Erythroblast (primary cell): ENCODE results near the gene FARP1.

ENCODE experiments used
- DNase-seq, 2 experiments: peaks; one replicate each; lab custom pipeline; 2025; lab: John Stamatoyannopoulos, UW
- GATA1 ChIP-seq: IDR thresholded peaks from 2 replicates; pipeline ENCODE4 v1.6.1; 2011; ENCODE audit warnings: low read depth, mild to moderate bottlenecking, control low read depth, low read length, moderate library complexity
- POLR2A ChIP-seq: IDR thresholded peaks from 2 replicates; pipeline ENCODE4 v1.6.1; 2011; ENCODE audit warnings: mild to moderate bottlenecking, low read length

Gene FARP1, protein sequence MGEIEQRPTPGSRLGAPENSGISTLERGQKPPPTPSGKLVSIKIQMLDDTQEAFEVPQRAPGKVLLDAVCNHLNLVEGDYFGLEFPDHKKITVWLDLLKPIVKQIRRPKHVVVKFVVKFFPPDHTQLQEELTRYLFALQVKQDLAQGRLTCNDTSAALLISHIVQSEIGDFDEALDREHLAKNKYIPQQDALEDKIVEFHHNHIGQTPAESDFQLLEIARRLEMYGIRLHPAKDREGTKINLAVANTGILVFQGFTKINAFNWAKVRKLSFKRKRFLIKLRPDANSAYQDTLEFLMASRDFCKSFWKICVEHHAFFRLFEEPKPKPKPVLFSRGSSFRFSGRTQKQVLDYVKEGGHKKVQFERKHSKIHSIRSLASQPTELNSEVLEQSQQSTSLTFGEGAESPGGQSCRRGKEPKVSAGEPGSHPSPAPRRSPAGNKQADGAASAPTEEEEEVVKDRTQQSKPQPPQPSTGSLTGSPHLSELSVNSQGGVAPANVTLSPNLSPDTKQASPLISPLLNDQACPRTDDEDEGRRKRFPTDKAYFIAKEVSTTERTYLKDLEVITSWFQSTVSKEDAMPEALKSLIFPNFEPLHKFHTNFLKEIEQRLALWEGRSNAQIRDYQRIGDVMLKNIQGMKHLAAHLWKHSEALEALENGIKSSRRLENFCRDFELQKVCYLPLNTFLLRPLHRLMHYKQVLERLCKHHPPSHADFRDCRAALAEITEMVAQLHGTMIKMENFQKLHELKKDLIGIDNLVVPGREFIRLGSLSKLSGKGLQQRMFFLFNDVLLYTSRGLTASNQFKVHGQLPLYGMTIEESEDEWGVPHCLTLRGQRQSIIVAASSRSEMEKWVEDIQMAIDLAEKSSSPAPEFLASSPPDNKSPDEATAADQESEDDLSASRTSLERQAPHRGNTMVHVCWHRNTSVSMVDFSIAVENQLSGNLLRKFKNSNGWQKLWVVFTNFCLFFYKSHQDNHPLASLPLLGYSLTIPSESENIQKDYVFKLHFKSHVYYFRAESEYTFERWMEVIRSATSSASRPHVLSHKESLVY

GRCh38 chr13:98142380-98143156 is at the start of gene FARP1:
FARP1 (plus strand) TSS chr13:98143094; CDS start chr13:98213243, 70,149 bp downstream.
- no peak for TF ChIP-seq GATA1
- no peak for TF ChIP-seq POLR2A
- peak; percentile 56 to 65 for DNase-seq

DNA sequence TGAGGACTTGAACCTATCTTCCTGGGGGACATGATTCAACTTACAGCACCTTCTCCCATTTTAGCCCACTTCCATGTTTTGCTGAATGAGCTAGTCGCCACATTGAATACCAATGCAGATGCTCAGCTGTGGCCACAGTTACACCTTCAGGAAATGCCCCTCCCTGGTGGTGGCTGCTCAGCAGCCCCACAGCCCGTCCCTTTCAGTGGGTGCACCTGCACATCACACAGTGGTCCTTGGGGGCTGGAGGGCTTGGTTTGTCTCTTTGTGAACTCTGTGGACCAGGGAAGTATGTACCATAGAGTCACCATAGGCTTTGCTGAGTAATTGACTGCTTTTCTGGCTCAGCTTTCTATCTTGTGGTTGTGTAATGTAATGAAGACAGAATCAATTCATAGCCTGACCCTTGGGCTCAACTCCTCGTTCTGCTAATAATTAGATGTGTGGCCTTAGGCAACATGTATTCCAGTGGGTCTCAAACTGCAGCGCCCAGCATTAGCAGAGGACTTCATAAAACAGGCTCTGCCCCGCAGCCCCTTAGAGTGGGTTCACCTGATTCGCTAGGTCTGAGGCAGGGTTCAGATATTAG is 48.1 kb upstream of the FARP1 start:
- DNase-seq, result no peak
- TF ChIP-seq GATA1 (no peak), POLR2A (no peak)

GRCh38 chr13:98096059-98096458 is 46.8 kb upstream of the FARP1 start:
- TF ChIP-seq POLR2A (no peak), GATA1 (no peak)
- DNase-seq, result no peak

- DNase-seq, result no peak
- TF ChIP-seq POLR2A, result no peak
- no peak for TF ChIP-seq GATA1
Observed at GRCh38 chr13:98097749-98098148, 45.1 kb upstream of the FARP1 start.

- TF ChIP-seq GATA1, result no peak
- TF ChIP-seq POLR2A, result no peak
Observed at GRCh38 chr13:98098516-98098915, 44.4 kb upstream of the FARP1 start.

GRCh38 chr13:98099627-98100026 is 43.3 kb upstream of the FARP1 start:
- DNase-seq, result no peak
- TF ChIP-seq POLR2A, result no peak
- no peak for TF ChIP-seq GATA1

More at GRCh38 chr13:98098516-98098915, 44.4 kb upstream of the FARP1 start:
- no peak for DNase-seq

DNA sequence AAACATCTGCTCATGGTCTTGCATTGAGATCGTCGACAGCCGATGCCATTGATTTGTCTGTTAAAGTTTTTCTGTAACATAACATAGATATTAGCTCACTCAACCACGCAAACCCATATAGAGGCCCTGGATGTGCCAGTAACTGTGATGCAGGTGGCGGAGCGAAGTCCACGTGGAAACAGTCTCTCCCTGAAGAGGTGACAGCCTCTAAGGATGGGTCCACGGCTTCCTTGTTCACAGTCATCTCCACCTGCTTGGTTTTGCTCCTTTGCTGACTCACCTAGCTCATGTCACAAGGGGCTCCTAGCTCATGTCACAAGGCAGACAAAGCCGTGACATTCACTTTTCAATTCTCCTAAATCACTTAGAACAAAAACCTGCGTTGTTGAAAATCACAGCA is 42.4 kb upstream of the FARP1 start:
- TF ChIP-seq GATA1 (no peak), POLR2A (no peak)

GRCh38 chr13:98103531-98103930 is 39.4 kb upstream of the FARP1 start:
- TF ChIP-seq POLR2A (no peak), GATA1 (no peak)
- DNase-seq, result no peak

More for the DNA sequence above, 42.4 kb upstream of the FARP1 start:
- DNase-seq, result no peak

GRCh38 chr13:98103942-98104880 is 38.7 kb upstream of the FARP1 start:
- no peak for DNase-seq

GRCh38 chr13:98105929-98106336 is 37.0 kb upstream of the FARP1 start:
- DNase-seq, result peak; percentile 64 to 91
- TF ChIP-seq POLR2A, result no peak
- peak; percentile 58 for TF ChIP-seq GATA1

More at GRCh38 chr13:98103942-98104880, 38.7 kb upstream of the FARP1 start:
- TF ChIP-seq POLR2A, result no peak
- no peak for TF ChIP-seq GATA1

- TF ChIP-seq POLR2A (no peak), GATA1 (no peak)
- no peak for DNase-seq
Observed at GRCh38 chr13:98108341-98108740, 34.6 kb upstream of the FARP1 start.

DNA sequence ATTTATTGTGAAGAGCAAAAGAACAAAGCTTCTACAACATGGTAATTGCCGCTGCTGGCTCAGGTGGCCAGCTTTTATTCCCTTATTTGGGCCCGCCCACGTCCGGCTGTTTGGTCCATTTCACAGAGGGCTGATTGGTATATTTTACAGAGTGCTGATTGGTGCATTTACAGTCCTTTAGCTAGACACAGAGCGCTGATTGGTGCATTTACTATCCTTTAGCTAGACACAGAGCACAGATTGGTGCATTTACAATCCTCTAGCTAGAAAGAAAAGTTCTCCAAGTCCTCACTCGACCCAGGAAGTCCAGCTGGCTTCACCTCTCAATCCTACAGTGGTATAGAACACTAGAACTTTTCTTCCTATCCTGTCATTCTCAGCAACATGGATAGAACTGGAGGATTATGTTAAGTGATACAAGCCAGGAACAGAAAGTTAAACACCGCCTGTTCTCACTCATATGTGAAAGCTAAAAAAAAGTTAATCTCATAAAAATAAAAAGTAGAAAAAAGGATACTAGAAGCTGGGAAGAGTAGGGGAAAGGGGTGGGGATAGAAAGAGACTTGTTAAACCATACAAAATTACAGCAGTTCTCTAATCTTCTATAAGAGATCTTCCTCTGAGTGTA is 33.6 kb upstream of the FARP1 start:
- TF ChIP-seq GATA1 (no peak), POLR2A (no peak)
- no peak for DNase-seq
